GM21786 (cell line): ENCODE data around the gene ADAT3.

ENCODE experiments used
- ATAC-seq: cut with Tn5 transposase; IDR thresholded peaks from one replicate; pipeline ENCODE4 v1.9.1; 2021; ENCODE audit not compliant: unreplicated experiment

Gene ADAT3

DNA sequence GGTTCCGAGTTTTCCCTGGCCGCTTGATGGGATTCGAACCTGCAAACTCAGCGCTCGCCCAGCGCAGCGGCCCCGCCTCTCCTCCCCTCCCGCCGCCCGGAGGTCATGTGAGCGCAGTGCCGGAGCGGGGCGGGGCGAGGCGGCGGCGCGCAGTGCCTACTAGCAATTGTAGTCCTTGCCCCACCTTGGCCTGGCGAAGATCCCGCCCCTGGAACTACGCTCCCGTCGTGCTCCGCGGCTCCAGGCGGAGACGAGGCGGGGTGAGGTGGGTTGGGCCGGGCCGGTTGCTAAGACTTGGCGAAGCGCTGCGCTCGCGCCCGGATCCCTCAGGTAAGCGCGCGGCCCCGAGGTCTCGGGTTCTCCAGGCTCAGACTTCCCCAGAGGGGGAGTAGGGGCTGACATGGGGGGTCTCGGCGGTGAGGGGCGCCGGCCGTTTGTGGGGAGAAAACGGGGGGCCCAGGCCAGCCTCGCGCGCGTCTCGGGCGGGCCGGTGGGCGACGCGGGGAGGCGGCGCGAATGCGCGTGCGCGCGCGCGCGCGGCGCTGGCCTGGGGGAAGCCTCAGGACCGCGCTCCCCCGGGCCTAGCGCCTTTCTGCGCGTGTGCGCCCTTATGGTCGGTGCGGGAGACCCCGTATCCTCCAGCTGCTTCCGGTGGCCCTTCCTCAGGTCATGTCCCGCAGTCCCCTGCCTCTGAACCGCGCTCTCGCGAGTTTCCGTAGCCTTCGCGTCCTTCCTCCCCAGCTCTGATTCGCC lies at the start of gene ADAT3, which contains the start of gene SCAMP4:
ADAT3 (plus strand) TSS at position 290 of the 753 bp plus-strand sequence. CDS start 6,649 bp downstream, outside the sequence.
SCAMP4 (plus strand) TSS at position 290 of the 753 bp plus-strand sequence. CDS start 9,621 bp downstream, outside the sequence.
- ATAC-seq, result peak; percentile 78

DNA sequence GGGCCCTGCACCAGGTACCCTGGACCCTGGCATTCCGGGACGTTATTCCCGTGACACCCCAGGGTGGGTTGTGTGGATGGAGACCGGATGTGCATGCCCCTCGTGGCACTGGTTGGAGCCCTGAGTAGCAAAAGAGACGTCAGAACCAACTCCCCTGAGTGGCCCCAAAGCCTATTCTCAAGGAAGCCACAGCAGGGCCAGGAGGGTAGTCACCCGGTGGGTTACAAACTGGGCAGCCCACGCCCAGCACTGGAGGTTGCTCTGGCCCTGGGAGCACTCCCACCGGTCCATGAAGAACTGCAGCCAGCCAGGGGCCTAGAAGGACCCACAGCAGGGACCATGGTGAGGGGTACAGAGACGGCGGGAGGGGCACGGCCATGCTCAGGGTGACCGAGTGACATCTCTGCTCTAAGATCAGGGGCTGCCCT lies 49.4 kb upstream of the ADAT3 start:
- ATAC-seq, result no peak

DNA sequence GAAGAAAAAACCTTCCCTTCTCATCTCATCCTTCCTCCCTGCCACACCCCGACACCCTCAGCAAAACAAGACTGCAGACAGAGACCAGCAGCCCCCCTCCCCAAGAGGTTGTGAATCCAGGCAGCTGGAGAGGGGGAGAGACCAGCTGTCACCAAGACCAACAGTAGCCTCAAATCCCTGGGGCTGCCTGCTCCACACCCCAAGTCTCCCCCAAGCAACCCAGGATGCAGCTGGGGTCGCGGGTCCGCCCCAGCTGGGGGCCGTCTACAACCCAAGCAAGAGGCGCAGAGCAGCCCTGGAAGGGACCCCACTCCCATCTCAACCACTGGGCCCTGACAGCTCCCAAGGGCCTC lies 48.9 kb upstream of the ADAT3 start:
- no peak for ATAC-seq

DNA sequence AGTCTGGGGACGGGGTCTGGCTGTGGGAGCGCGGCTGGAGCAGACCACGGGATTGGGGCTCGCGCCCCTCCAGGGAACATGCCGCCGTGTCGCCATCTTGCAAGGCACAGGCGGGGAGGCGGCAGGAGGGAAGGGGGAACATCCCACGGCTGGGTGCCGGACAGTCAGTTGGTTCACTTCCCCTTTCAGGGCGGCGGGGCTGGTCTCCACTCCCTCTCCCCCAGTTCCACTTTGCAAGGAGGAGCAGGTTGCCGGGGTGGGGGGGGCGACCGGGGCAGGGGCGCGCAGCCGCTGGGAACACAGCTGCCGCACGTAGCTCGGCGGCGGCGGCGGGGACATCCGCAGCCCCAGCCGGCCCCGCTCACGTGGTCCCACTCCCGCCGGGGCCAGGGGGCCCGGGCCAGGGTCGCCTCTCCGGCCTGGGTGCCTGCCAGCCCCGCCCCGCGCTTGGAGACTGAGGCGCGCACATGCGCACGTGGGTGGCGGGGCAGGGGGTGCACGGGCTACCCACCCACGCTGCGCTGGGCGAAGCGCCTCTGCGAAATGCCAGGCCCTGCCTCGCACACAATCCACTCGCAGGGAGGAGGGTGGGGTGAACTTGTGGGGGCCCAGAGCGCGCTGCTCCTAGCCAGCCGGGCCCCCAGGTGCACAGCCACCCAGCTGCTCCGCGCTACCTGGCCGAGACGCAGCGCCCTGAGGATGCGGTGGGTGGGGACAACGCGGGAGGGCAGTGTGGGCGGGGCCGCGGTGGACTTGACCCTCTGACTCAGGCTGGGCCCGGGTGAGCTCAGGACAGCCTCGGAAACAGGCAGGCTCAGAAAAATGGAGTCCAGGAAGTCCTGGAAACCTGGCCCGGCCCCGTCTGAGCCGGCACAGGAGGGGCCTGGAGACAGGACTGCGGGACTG lies 48.2 kb upstream of the ADAT3 start:
- no peak for ATAC-seq

DNA sequence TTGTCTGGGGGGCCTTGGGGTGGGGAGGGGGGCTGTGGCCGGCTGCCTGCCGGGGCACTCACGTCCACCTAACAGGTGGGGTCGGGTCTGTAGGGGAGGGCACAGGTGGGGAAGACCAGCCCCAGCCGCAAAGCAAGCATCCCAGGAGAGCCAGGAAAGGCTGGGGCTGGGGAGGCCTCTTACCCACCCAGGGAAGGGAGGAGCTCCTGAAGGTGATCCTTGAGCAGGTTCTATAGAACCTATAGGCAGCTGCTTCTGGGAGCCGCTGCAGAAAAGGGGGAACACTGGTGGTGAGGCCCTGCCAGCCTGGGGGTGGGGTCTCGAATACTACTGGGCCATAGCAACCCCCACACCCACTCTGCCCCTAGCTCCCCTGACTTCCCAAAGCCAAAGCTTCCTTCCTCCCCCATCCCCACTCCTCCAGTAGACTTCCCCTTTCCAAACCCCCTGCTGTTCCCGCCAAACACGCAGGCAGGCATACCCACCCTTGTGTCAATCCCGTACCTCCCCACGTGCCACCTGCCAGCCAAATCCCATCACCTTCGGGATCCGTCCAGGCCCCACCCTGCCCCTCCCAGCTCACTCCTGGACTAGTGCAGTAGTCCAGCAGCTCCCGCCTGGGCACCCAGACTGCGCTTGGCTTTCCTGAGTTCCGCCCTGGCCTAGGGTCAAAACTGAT lies 47.4 kb upstream of the ADAT3 start:
- ATAC-seq, result no peak

DNA sequence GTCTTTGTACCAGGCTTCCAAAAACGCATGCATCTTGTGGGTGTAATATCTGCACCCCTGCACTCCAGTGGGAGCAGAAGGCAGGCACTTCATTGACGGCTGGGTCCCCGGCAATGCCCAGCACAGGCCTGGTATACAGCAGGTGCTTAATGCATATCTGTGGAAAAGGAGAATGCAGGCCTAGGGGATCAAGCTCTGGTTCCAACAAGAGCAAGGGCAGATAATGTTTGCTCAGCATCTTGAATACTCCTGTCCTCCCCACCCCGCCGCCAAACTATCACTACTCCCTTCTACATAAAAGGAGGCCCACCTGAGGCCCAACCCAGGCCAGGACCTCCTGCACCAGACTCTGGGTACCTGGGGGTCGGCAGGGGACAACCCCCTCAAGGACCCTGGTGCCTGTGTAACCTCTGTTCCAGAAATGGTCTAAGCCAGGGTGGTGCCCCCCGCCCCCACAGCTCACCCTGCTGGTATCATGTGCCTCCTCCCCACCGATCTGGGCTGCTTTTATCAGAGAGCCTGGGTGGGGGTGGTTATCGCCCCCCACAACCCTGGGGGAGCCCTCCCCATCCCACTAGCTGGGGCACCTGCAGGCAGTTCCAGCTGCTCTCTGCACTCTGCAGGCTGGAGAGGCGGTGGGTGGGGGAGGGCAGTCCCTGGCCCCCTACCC lies 46.7 kb upstream of the ADAT3 start:
- no peak for ATAC-seq

DNA sequence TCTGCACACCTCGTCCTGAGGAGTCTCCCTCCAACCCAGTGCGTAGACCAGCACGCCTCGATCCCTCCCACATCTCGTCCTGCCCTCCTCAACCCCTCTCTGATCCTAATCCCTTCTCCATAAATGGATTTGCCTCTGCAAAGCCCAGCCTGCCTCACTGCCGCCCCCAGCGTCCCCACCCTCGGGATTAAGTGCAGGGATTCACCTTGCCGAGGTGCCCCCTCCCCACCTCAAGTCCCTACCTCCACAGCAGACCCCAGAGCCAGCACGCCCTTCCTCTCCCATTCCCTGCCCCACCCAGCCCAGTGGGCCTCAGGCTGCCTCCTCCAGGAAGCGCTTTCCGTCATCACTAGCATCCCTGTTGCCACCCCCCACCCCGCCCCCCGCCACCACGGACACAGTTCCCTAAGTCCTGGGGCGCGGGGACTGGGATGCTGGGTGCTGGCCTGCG lies 45.8 kb upstream of the ADAT3 start:
- no peak for ATAC-seq

DNA sequence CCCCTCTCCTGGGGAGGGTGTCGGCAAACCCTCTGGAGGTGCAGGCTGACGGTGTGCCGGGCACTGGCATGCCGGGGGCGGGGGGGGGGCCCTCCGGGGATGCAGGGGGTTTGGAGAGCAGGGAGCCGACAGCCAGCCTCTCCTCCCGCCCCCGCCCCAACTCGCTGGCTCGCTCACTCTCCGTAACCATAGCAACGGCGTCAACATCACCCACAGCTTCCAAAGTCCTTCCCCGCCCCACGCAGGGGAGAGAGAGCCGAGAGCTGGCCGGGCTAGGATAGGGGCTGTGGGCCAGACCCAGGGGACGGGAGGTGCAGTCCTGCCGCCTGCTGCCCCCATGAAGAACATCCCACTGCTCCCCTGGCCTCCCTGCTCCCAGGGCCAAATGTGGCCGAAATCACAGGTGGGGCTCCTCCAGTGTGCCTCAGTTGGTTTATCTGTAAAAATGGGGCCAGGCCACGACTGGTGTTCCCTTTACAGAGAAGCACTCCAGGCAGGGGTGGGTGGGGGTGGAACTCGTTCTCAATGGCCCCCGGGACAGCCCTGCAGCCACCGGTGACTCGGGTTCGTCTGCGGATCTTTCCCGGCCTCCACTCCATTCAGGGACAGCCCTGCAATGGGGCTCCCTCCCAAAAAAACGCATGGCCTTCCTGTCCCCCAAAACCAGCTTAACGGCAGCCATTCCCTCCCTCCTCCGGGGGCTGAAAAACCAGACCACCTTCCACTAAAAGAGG lies 45.0 kb upstream of the ADAT3 start:
- no peak for ATAC-seq

DNA sequence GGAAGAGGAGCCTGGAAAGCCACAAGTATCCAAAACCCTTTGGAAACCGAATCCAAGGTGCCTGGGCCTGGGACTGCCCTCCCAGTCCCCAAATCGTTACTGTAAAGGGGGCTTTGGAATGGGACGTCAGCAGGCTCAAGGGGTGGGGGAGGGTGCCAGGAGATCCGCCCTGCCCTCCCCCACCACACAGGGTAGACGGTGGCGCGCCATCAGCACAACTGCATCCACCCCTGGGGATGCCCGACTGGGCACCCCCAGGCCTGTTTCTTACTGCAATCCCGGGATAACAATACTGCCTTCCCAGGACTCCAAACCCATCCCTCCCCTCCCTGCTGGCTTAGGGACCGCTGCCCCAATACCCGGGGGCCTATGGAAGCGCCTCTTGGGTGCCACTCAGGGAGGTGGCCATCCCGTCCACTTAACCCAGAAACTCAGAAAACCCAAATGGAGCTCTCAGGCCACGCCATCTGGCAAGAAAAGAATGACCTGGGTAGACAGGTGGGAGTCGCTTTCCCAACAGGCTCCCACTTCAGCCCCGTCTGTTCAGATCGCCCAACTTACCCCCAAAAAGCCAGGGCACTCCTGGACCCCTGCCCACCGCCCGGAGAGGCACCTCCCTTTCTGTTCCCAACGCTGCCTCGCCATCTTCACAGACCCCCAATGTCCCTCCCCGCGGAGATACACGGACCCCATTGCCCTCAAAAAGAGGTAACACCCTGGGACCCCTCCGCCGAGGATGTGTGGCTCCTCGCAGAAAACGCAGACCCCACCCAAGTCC lies 44.2 kb upstream of the ADAT3 start:
- ATAC-seq, result no peak

DNA sequence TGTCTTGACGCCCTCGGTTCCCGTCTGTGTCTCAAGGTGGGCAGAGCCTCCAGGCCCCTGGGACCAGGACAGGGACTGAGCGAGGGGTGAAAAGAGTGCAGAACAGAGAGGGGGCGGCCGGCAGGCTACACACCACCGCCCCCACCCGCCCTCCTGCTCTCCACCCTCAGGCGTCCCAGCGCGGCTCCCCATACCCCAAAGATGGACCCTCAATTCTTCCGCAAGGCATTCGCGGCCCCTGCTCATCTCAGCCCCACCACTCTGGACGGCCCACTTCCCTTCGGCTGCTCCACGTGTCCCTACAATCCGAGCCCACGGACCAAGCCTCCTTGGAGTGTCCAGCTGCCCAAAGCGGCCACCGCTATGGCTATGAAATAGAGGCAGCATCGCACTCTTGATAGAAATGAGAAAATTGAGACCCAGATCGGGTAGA lies 43.6 kb upstream of the ADAT3 start:
- no peak for ATAC-seq

DNA sequence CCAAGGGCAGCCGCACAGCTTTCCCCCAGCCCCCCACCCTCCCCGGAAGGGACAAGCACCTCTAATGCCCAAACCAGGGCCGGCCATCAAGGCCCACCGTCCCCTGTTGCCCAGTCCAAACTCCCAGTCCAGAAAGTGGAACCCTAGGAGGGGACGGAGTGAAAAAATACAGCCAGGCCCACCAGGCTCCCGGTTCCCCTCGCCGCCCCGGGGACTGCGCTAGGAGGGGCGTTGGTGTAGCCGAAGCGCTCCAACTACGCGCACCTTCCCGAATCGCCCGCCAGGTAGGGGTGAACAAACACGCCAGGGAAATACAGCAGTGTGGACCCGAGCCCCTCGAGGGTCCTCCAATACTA lies 43.2 kb upstream of the ADAT3 start:
- no peak for ATAC-seq

DNA sequence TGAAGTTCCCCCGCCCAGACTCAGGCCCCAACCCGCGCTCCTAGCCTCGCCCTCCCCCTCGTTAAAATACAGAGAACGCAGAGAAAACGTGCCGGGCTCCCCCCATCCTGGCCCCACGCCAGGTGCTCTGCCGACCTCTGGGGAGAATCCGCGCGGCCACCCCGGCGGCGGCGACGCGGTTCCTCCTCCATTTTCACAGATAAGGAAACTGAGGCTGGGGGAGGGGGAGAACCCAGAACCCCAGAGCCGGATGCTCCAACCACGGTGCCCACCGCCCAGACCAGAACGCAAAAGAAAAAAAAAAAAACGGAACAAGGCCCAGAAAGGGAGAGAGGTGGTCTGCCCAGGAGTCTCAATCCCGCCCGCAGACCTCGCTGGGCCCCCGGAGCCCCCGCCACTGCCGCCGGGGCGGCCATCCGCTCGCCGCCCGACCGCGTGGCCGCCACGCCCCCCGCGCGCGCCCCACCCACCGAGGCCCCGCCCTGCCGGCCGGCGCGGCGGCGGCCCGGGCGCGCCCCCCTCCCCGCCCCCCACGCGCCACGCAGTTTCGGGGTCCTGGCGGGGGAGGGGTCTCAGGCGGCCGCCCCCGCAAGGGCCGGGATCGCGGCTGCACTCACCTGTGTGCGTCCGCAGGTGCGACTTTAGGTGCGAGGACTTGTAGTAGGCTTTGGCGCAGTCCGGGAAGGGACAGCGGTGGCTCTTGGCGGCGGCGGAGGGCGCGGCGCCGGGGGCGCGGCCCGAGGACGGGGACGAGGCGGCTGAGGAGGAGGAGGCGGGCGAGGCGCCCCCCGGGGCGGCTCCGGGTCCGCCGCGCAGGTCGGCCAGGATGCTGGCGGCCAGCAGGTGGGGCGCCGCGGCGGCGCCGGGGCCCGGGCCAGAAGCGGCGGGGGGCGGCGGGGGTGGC lies 42.5 kb upstream of the ADAT3 start:
- no peak for ATAC-seq

DNA sequence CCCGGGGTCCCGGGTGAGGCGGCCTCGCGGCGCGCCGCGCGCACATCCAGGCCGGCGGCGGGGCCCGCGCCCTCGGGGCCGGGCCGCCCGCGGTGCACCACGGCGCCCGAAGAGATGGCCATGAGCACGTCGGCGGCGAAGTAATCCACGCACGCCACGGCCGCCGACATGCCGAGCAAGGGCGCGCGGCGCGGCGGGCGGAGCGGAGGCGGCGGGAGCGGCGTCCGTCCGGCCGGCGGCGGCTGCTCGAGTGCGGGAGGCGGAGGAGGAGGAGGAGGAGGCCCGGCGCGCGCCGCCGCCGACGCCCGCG lies 41.9 kb upstream of the ADAT3 start, which contains the start of gene KLF16:
KLF16 (minus strand) TSS at position 252 of the 310 bp plus-strand sequence; CDS start at position 170, 82 bp downstream.
- ATAC-seq, result no peak

DNA sequence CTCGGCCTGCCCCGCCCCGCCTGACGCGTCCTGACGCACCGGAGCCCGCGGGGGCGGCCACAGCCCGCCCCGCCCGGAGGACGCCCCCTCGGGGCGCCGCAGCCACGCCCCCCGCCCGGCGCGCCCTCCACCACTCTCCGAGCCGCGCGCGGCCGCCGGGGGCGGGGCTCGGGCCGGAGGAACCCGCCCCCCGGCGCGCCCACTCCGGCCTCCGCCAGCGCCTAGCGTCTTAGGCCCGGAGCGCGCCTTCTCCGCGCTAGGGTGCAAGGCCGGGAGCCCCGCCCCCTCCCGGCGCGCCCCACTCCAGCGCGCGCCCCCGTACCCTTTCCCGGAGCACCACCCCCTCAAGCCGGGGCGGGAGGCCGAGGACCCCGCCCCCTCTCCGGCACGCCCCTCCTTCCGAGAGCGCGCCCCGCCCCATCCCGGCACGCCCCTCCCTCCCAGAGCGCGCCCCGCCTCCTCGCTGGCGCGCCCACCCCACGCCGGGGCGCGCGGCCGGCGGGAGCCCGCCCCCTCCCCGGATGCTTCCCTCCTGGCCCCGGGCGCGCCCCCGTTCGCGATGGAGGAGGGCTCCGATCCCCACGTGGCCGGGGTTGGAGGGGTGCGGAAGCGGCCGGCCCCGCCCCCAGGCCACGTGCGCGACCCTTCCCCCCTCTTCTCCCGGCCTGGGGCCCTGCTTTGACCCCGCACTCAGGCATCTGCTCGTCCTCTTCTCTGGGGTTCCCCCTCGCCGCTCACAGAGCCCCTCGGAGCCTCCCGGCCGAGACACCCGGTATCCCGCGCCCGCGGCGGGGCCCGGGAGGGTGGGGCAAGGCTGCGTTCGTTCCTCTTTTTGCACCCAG lies 41.3 kb upstream of the ADAT3 start:
- ATAC-seq, result peak; percentile 52

DNA sequence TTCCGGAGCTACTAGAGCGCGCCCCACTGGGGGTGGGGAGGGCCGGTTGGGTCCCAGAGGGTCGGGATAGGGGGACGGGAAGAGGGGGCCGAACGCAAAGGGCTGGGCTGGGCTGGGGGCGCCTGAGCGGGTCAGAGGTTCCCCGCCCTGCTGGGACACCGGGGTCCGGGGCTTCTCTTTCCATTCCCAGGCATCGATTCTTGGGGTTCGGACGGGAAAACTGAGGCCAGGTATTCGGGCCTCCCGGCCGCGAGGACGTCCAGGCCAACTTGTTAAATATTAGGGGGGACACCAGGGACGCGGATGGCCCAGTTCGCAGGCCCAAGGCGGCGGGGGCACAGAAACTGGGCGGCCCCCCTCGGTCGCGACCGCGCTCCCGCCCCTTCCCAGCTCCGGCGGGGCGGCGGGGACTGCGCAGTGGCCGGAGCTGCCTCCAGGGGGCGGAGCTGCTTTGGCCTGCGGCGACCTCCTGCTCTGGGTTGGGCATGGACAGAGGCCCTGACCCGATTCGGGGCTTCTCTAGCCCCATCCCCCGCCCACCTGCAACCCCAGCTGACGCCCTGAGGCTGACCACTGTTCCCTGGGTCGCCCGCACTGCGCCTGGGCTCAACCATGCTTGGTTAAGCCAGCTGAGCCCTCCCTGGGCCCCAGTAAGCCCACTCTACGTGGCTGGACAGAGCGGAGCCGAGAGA lies 40.6 kb upstream of the ADAT3 start:
- ATAC-seq, result no peak

DNA sequence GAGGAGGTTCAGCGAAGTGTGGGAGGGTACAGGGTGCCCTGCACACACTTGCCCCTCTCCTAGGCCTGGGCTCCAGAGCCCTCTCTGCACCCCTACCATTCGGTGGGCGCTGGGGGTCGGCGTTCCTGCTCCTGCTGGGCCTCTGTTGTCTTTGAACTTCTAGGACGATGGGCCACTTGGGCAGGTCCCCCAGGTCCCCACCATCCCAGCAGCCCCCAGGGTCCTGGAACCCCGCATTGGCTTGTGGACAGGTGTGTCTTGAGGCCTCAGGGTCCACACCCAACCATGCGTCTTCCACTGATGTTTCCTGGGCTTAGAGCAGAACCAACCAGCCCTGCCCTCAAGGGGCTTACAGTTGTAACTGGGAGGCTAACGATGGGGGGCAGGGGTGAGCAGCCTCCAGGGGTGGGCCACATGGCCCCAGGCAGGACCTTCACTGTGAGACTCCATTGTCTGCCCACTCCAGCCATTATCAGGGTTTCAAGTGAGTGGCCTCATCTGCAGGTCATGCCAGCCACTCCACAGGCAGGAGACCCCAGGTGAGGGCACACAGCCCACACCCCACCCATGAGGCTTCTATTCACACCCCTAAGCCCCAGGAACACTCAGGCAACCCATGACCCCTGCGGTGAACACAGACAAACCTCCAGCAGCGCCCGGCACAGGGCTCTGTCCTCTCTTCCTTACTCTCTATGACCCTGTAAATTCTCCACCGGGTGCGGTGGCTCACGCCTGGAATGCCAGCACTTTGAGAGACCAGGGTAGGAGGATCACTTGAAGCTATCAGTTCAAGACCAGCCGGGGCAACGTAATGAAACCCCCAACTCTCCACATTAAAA lies 39.8 kb upstream of the ADAT3 start:
- no peak for ATAC-seq
